GM12878 (cell line): ENCODE results near the gene CHMP1A. TPM values are rescaled to one million over a fixed set of nuclear protein-coding genes. Genes with fewer than 3 reads are reported as not detected.

Source experiments
- ATAC-seq: fragments of 200-7000 bp; cut with Tn5 transposase; 3 replicates; pipeline ENCODE4 v1.9.1; 2020; ENCODE audit warnings: mild to moderate bottlenecking, moderate library complexity
- BruUV-seq: library from RNA; stranded (reverse); fragments of 400-500 nt; replicated peaks from 2 replicates; lab custom pipeline; 2021; lab: Mats Ljungman, UMichigan
- CTCF ChIA-PET: fragments of 300-600 bp; sonication (Branson Sonifier 250); formaldehyde crosslinking; extraction: SDS; loops from one replicate; lab custom pipeline; 2021; ENCODE audit warnings: inconsistent platforms; lab: Yijun Ruan, JAX
- POLR2A ChIA-PET: fragments of 350-600 bp; formaldehyde crosslinking; extraction: SDS; loops from one replicate; lab custom pipeline; 2021; ENCODE audit warnings: inconsistent platforms; lab: Charles Lee
- RAD21 ChIA-PET: fragments of 300-600 bp; sonication (Branson Sonifier 250); formaldehyde crosslinking; loops from one replicate; lab custom pipeline; 2023; ENCODE audit warnings: antibody characterized with exemption; ENCODE audit not compliant: unreplicated experiment; lab: Charles Lee
- SMC1A ChIA-PET: fragments of 300-600 bp; sonication (Branson Sonifier 250); formaldehyde crosslinking; loops from one replicate; lab custom pipeline; 2023; ENCODE audit not compliant: unreplicated experiment, uncharacterized antibody; lab: Charles Lee
- DNase-seq: peaks from one replicate; pipeline ENCODE4 v3.0.0-alpha.2; 2011; ENCODE audit warnings: low read depth, low spot score
- FAIRE-seq: peaks from 3 replicates; lab custom pipeline; 2011; peaks lifted over from hg19 to GRCh38; lab: Jason Lieb, UNC
- H2AFZ ChIP-seq: 2 replicates; pipeline ENCODE4 v1.6.0; 2011; ENCODE audit warnings: low read depth, low read length, control low read depth; ENCODE audit not compliant: control insufficient read depth
- H3K27ac ChIP-seq: 2 replicates; pipeline ENCODE4 v1.5.1; 2011; ENCODE audit warnings: control low read depth; ENCODE audit not compliant: control insufficient read depth, insufficient read depth
- H3K27me3 ChIP-seq, 2 experiments: replicated peaks in 1 of 2; 2 replicates each; pipeline versions ENCODE4 v1.6.0 to v1.6.1; 2011; ENCODE audit warnings: low read length in 1 of 2; ENCODE audit not compliant: control insufficient read depth in 2 of 2, insufficient read depth in 2 of 2
- H3K36me3 ChIP-seq, 2 experiments: 2 replicates each; pipeline ENCODE4 v1.5.1; 2011; ENCODE audit warnings: low read length in 1 of 2; ENCODE audit not compliant: control insufficient read depth in 2 of 2, insufficient read depth in 2 of 2
- H3K4me1 ChIP-seq: 2 replicates; pipeline ENCODE4 v1.6.1; 2011; ENCODE audit warnings: mild to moderate bottlenecking, low read length, moderate library complexity, mixed read lengths; ENCODE audit not compliant: control insufficient read depth, insufficient read depth
- H3K4me2 ChIP-seq: 2 replicates; pipeline ENCODE4 v1.6.0; 2011; ENCODE audit warnings: control low read depth; ENCODE audit not compliant: control insufficient read depth, insufficient read depth
- H3K4me3 ChIP-seq: fragments of 200-600 bp; sonication (generic); 2 replicates; pipeline ENCODE4 v1.5.1; 2016
- H3K79me2 ChIP-seq: 2 replicates; pipeline ENCODE4 v1.6.0; 2011; ENCODE audit warnings: low read length; ENCODE audit not compliant: control insufficient read depth, insufficient read depth
- H3K9ac ChIP-seq: 2 replicates; pipeline ENCODE4 v1.8.0; 2011; ENCODE audit warnings: low read length, control low read depth, mixed read lengths; ENCODE audit not compliant: control insufficient read depth, insufficient read depth
- H3K9me3 ChIP-seq: replicated peaks from 3 replicates; pipeline ENCODE4 v1.5.1; 2011; ENCODE audit warnings: mild to moderate bottlenecking, low read length; ENCODE audit not compliant: control insufficient read depth, insufficient read depth
- H4K20me1 ChIP-seq: 2 replicates; pipeline ENCODE4 v1.6.0; 2011; ENCODE audit not compliant: control insufficient read depth, insufficient read depth
- MLLT1 ChIP-seq: fragments of 450-650 bp; IDR thresholded peaks from 2 replicates; pipeline ENCODE4 v1.6.1; 2016; ENCODE audit warnings: mild to moderate bottlenecking
- POLR2A ChIP-seq: IDR thresholded peaks from 2 replicates; pipeline ENCODE4 v1.6.1; 2011; ENCODE audit warnings: low read depth, mild to moderate bottlenecking, low read length
- YY1 ChIP-seq: IDR thresholded peaks from 2 replicates; pipeline ENCODE4 v1.6.1; 2011; ENCODE audit warnings: low read depth, mild to moderate bottlenecking, low read length
- WGBS: methylation state at CpG from one replicate; pipeline ENCODE4 v1.1.6; 2016; ENCODE audit warnings: low lambda C conversion rate; ENCODE audit not compliant: insufficient replicate concordance, insufficient coverage; ENCODE audit errors: missing lambda C conversion rate; 5-methylcytosine and 5-hydroxymethylcytosine counted together
- in situ Hi-C: fragments of 300-500 bp; cut with MboI; formaldehyde crosslinking; loops from 9 replicates; pipeline ENCODE4 v1.14.3; 2018; ENCODE audit warnings: mixed read lengths
- intact Hi-C: fragments of 100-400 bp; cut with micrococcal nuclease; formaldehyde crosslinking; loops from one replicate; pipeline ENCODE4 v1.14.2; 2022; ENCODE audit not compliant: unreplicated experiment
- polyA plus RNA-seq, 11 experiments: library from polyadenylated mRNA; depleted of rRNA in 4 of 11; unstranded in 6 of 11; stranded (reverse) in 5 of 11; fragments of >200 nt; fragmentation: Nextera tagmentation in 4 of 11; fragmentation: Illumina TruSeq in 1 of 11; extraction: Ambion mirVana in 4 of 11; extraction: Trizol in 1 of 11; gene quantifications; 1 replicate in 1 of 11; 2 replicates in 10 of 11; pipeline versions ENCODE4 v1.2.1 to v1.2.3, GENCODE V29; 2011 to 2016; ENCODE audit warnings: inconsistent platforms in 2 of 11, missing spikeins in 2 of 11, low read depth in 1 of 11
- total RNA-seq, 4 experiments: library from RNA; depleted of rRNA in 3 of 4; stranded (reverse); fragments of >200 nt in 3 of 4; fragmentation: Illumina TruSeq in 1 of 4; extraction: Trizol in 1 of 4; gene quantifications; 2 replicates each; pipeline versions ENCODE4 v1.2.1 to v1.2.3, GENCODE V29; 2013 to 2021

Gene CHMP1A
- total and polyA plus RNA-seq, 10 of the 15 experiments (the other 5 are each of a cell fraction or from before 2014, with no cell fraction given), result 1.0 to 86.7 (median 54.7) TPM

- DNase-seq (no peak), FAIRE-seq (no peak), ATAC-seq (no peak)
- ChIA-PET CTCF (no interaction called here), POLR2A (no interaction called here), RAD21 (no interaction called here), SMC1A (no interaction called here)
- intact Hi-C loops (no loop called here), in situ Hi-C loops (no loop called here)
- Histone ChIP-seq H3K36me3 (peaks cover 6 to 26% of the 10 kb centered on the region in 2 experiments; a peak in 3 of 4 replicates), H3K9ac (no peak overlapping the region), H3K4me3 (no peak overlapping the region), H3K27ac (no peak overlapping the region), H2AFZ (no peak overlapping the region), H3K4me1 (no peaks in the 10 kb centered on the region), H3K4me2 (no peak overlapping the region), H4K20me1 (no peaks in the 10 kb centered on the region), H3K79me2 (no peaks in the 10 kb centered on the region), H3K9me3 (no peaks in the 10 kb centered on the region), H3K27me3 (no peaks in the 10 kb centered on the region)
- WGBS, result 72% methylated on average over 11 of the region's 11 CpGs
- BruUV-seq, result no TSS peak
- TF ChIP-seq YY1 (no peak), POLR2A (peak; percentile 35; the same call in 1 of the 2 replicates)
These were observed 12.4 kb downstream of the CHMP1A start for GRCh38 chr16:89645122-89645521.

- Histone ChIP-seq H3K36me3 (peaks cover 6 to 26% of the 10 kb centered on the region in 2 experiments; a peak in 3 of 4 replicates), H2AFZ (no peak overlapping the region), H3K27me3 (no peaks in the 10 kb centered on the region), H3K9me3 (no peaks in the 10 kb centered on the region), H3K27ac (no peak overlapping the region), H3K79me2 (no peaks in the 10 kb centered on the region), H3K4me1 (no peaks in the 10 kb centered on the region), H3K9ac (no peak overlapping the region), H4K20me1 (no peaks in the 10 kb centered on the region), H3K4me3 (no peak overlapping the region), H3K4me2 (no peak overlapping the region)
- no peak for FAIRE-seq
- ChIA-PET RAD21 (no interaction called here), POLR2A (no interaction called here), CTCF (no interaction called here), SMC1A (no interaction called here)
- in situ Hi-C loops, result no loop called here
- 86% methylated on average over 14 of the region's 14 CpGs for WGBS
- no TSS peak for BruUV-seq
- TF ChIP-seq POLR2A (0 out of 2 replicates have a peak, but pooled peaks have one; percentile 25), MLLT1 (no peak)
- no peak for ATAC-seq
- intact Hi-C loops, result no loop called here
- DNase-seq, result no peak
These were observed 13.7 kb downstream of the CHMP1A start for GRCh38 chr16:89643769-89644300.
